Measurements from ENCODE around the gene RAPSN.

- no peak for TF ChIP-seq MXI1 (conservative IDR thresholded peaks at IDR 0.05; ENCODE audit: poor library complexity, severe bottlenecking)
- TF ChIP-seq, protein P1, sequence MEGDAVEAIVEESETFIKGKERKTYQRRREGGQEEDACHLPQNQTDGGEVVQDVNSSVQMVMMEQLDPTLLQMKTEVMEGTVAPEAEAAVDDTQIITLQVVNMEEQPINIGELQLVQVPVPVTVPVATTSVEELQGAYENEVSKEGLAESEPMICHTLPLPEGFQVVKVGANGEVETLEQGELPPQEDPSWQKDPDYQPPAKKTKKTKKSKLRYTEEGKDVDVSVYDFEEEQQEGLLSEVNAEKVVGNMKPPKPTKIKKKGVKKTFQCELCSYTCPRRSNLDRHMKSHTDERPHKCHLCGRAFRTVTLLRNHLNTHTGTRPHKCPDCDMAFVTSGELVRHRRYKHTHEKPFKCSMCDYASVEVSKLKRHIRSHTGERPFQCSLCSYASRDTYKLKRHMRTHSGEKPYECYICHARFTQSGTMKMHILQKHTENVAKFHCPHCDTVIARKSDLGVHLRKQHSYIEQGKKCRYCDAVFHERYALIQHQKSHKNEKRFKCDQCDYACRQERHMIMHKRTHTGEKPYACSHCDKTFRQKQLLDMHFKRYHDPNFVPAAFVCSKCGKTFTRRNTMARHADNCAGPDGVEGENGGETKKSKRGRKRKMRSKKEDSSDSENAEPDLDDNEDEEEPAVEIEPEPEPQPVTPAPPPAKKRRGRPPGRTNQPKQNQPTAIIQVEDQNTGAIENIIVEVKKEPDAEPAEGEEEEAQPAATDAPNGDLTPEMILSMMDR (IDR thresholded peaks at IDR 0.05; ENCODE audit: poor library complexity, severe bottlenecking), result no peak
- no peak for TF ChIP-seq SMC3 (conservative IDR thresholded peaks at IDR 0.05; ENCODE audit: poor library complexity)
- TF ChIP-seq EZH2 (IDR thresholded peaks at IDR 0.05; ENCODE audit: borderline replicate concordance, insufficient read depth, low read length, poor library complexity, severe bottlenecking), result no peak
- TF ChIP-seq EP300 (conservative IDR thresholded peaks at IDR 0.05; ENCODE audit: poor library complexity, severe bottlenecking), result no peak
- TF ChIP-seq POLR2AphosphoS5 (IDR thresholded peaks at IDR 0.05), result no peak
These were observed 30.3 kb downstream of the RAPSN start for GRCh38 chr11:47418454-47419259.

Data from neural cell (in vitro differentiated cells).